DND-41 (cell line): ENCODE data around the gene ZFP36L2.

Experiments used
- ATAC-seq: fragments of 200-7000 bp; cut with Tn5 transposase; 3 replicates; pipeline ENCODE4 v1.9.1; 2021; ENCODE audit warnings: low read depth; ENCODE audit not compliant: insufficient read depth
- DNase-seq: peaks from one replicate; pipeline ENCODE4 v3.0.0-alpha.2; 2020
- H2AFZ ChIP-seq: 2 replicates; pipeline ENCODE4 v1.6.0; 2012; ENCODE audit warnings: low read depth, low read length
- H3K27ac ChIP-seq: 2 replicates; pipeline ENCODE4 v1.5.1; 2012; ENCODE audit warnings: low read length, inconsistent platforms
- H3K27me3 ChIP-seq: fragments of 200-600 bp; sonication (generic); 2 replicates; pipeline ENCODE4 v1.6.0; 2012; ENCODE audit warnings: low read length, mild to moderate bottlenecking, inconsistent platforms; ENCODE audit not compliant: insufficient read depth, poor library complexity
- H3K36me3 ChIP-seq: 2 replicates; pipeline ENCODE4 v1.5.1; 2012; ENCODE audit warnings: low read length, inconsistent platforms; ENCODE audit not compliant: insufficient read depth
- H3K4me1 ChIP-seq: 2 replicates; pipeline ENCODE4 v1.5.1; 2012; ENCODE audit warnings: mild to moderate bottlenecking, low read length; ENCODE audit not compliant: insufficient read depth
- H3K4me2 ChIP-seq: 2 replicates; pipeline ENCODE4 v1.6.0; 2012; ENCODE audit warnings: mild to moderate bottlenecking, moderate library complexity, low read length, inconsistent platforms; ENCODE audit not compliant: insufficient read depth
- H3K4me3 ChIP-seq, 2 experiments: fragments of 200-600 bp in 1 of 2; shearing (Covaris generic) in 1 of 2; 2 replicates each; pipeline ENCODE4 v1.5.1; 2012 to 2016; ENCODE audit warnings: inconsistent platforms in 2 of 2, low read length in 2 of 2, mild to moderate bottlenecking in 2 of 2, low read depth in 1 of 2, moderate library complexity in 1 of 2
- H3K79me2 ChIP-seq: 2 replicates; pipeline ENCODE4 v1.6.0; 2012; ENCODE audit warnings: low read length, inconsistent platforms; ENCODE audit not compliant: insufficient read depth
- H3K9ac ChIP-seq: 2 replicates; pipeline ENCODE4 v1.6.0; 2012; ENCODE audit warnings: low read depth, mild to moderate bottlenecking, inconsistent platforms, low read length, moderate library complexity
- H3K9me3 ChIP-seq: 2 replicates; pipeline ENCODE4 v1.5.1; 2012; ENCODE audit warnings: low read length, moderate library complexity, mild to moderate bottlenecking, inconsistent platforms; ENCODE audit not compliant: insufficient read depth, severe bottlenecking
- H4K20me1 ChIP-seq: 2 replicates; pipeline ENCODE4 v1.6.0; 2012; ENCODE audit warnings: low read length; ENCODE audit not compliant: insufficient read depth
- EZH2 ChIP-seq: IDR thresholded peaks from 3 replicates; pipeline ENCODE4 v1.6.1; 2012; ENCODE audit warnings: borderline replicate concordance, low read depth, mild to moderate bottlenecking, moderate library complexity, low read length, inconsistent platforms; ENCODE audit not compliant: severe bottlenecking
- TF ChIP-seq, protein P1 (sequence below): IDR thresholded peaks from 2 replicates; pipeline ENCODE4 v1.5.1; 2012; ENCODE audit warnings: borderline replicate concordance, low read length, moderate library complexity, mild to moderate bottlenecking; ENCODE audit not compliant: poor library complexity, severe bottlenecking; ENCODE audit errors: extremely low read depth

ZFP36L2 gene

DNA sequence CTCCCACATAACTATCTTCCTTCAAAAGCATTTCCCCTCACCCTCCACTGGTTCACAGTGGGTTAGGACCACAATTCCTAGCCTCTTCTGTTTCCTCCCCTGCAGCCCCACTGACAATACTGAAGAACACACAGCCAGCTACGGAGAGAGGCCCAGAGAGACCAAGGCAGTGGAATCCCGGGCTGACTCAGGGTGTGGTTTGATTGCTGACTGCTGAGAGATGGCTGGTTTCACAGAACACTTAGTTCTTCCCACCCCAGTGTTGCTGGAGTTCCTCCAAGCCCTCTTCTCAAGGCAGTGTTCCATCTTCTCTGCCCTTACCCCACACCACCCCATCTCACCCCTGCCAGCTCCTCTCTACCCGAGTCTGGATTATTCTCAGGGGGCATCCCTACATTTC, 43.3 kb upstream of the ZFP36L2 start:
- H3K4me2 ChIP-seq = no peak overlapping the region
- no peak overlapping the region for H3K27ac ChIP-seq
- H2AFZ ChIP-seq = no peak overlapping the region
- no peaks in the 10 kb centered on the region for H3K4me1 ChIP-seq
- H3K9ac ChIP-seq = no peak overlapping the region
- no peak overlapping the region for H3K4me3 ChIP-seq
- H3K36me3 ChIP-seq = peaks cover 13% of the 10 kb centered on the region; the same call in 1 of the 2 replicates
- H4K20me1 ChIP-seq = no peaks in the 10 kb centered on the region
- no peaks in the 10 kb centered on the region for H3K9me3 ChIP-seq
- no peaks in the 10 kb centered on the region for H3K27me3 ChIP-seq
- DNase-seq (no peak), ATAC-seq (no peak)
- H3K79me2 ChIP-seq = no peaks in the 10 kb centered on the region
- no peak for TF ChIP-seq EZH2
- TF ChIP-seq, protein P1, sequence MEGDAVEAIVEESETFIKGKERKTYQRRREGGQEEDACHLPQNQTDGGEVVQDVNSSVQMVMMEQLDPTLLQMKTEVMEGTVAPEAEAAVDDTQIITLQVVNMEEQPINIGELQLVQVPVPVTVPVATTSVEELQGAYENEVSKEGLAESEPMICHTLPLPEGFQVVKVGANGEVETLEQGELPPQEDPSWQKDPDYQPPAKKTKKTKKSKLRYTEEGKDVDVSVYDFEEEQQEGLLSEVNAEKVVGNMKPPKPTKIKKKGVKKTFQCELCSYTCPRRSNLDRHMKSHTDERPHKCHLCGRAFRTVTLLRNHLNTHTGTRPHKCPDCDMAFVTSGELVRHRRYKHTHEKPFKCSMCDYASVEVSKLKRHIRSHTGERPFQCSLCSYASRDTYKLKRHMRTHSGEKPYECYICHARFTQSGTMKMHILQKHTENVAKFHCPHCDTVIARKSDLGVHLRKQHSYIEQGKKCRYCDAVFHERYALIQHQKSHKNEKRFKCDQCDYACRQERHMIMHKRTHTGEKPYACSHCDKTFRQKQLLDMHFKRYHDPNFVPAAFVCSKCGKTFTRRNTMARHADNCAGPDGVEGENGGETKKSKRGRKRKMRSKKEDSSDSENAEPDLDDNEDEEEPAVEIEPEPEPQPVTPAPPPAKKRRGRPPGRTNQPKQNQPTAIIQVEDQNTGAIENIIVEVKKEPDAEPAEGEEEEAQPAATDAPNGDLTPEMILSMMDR = no peak

DNA sequence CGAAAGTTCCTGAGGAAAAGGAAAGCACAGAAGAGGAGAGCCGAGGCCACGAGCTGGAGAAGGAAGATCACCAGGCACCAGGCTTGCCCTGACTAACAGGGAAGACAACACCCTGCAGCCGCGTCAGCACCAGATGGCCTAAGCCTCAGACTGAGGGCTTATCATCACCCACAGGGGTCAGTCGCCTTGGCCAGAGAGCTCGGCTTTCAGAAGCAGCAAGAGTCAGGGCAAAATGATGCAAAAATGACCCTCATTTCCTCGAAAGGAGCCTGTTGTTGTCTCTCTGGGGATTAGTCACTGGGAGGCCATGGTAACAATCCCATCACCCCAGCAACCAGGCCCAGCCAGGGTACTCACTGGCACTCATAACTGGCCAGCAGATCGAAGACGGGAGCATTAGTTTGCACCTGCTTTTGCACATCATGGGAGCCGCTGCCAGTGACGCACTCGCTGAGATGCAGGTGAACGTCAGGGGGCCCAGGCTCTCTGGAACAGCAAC, 42.7 kb upstream of the ZFP36L2 start:
- Histone ChIP-seq H3K36me3 (peaks cover 13% of the 10 kb centered on the region; the same call in 1 of the 2 replicates), H3K4me3 (no peak overlapping the region), H2AFZ (no peak overlapping the region), H3K4me2 (no peak overlapping the region), H3K9ac (no peak overlapping the region), H3K79me2 (no peaks in the 10 kb centered on the region), H3K4me1 (no peaks in the 10 kb centered on the region), H3K27ac (no peak overlapping the region), H3K9me3 (no peaks in the 10 kb centered on the region), H3K27me3 (no peaks in the 10 kb centered on the region), H4K20me1 (no peaks in the 10 kb centered on the region)
- ATAC-seq = no peak
- DNase-seq = no peak
- TF ChIP-seq, protein P1 = no peak
- no peak for TF ChIP-seq EZH2

DNA sequence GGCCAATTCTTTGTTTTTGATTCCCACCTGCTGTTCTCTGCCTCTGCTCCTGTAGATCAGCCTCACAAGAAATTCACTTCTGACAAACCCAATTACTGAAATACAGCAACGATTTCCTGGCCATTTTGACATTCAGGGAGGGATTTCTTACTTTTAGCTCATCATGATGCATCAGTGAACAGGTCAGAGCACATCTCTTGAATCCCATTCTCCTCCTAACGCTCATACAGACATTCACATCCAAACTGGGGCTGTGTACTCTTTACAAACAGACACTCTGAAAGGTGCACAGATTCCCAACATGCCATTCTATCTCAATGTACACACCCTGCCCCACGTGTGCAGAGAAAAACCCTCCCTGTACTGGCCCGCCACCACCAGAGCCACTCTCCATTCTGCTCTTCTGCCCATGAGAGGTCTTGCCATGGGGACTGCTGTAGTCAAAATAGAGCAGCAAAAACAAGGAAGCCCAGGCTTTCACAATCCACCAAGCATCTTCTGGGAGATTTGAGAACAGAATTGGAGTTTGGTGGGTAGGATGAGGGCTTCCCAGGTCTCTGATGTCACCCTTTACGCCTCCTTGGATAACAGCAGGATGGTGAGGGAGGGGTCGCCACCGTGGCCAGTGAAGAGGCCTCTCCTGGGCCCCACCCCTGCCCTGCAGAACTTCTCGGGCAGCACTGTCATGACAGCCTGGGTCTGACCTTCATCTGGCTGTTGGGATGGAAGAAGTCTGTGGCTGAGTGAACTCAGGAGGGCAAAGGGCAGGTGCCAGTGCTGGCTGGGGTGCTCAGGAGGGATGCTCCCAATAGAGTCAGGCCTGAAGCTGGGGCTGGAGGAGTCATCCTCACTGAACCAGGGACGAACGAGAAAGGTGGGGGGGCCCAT, 41.9 kb upstream of the ZFP36L2 start:
- no peak overlapping the region for H3K9ac ChIP-seq
- no peaks in the 10 kb centered on the region for H4K20me1 ChIP-seq
- no peaks in the 10 kb centered on the region for H3K79me2 ChIP-seq
- H3K9me3 ChIP-seq = no peaks in the 10 kb centered on the region
- DNase-seq (no peak), ATAC-seq (no peak)
- H2AFZ ChIP-seq = no peak overlapping the region
- no peak for TF ChIP-seq EZH2
- TF ChIP-seq, protein P1 = no peak
- no peaks in the 10 kb centered on the region for H3K4me1 ChIP-seq
- H3K4me3 ChIP-seq = no peak overlapping the region
- no peaks in the 10 kb centered on the region for H3K27me3 ChIP-seq
- no peak overlapping the region for H3K4me2 ChIP-seq
- peaks cover 14% of the 10 kb centered on the region; the same call in 1 of the 2 replicates for H3K36me3 ChIP-seq
- H3K27ac ChIP-seq = no peak overlapping the region
